Fibroblast of lung (primary cell): ENCODE data around the gene GRID1.

ENCODE experiments used
- CTCF ChIP-seq, 2 donors: IDR thresholded peaks in 1 of 2; conservative IDR thresholded peaks in 1 of 2; 1 replicate in 1 of 2; 2 replicates in 1 of 2; pipeline ENCODE4 v1.5.1; 2011 to 2012; ENCODE audit warnings: low read length in 2 of 2, control low read depth in 1 of 2, inconsistent platforms in 1 of 2, low read depth in 1 of 2, mild to moderate bottlenecking in 1 of 2
- EZH2 ChIP-seq: IDR thresholded peaks from 2 replicates; pipeline ENCODE4 v1.5.1; 2012; ENCODE audit warnings: low read length, control low read depth, mild to moderate bottlenecking; ENCODE audit errors: missing control alignments

GRCh38 chr10:86023336-86023735 lies 343.3 kb downstream of the GRID1 start:
- TF ChIP-seq CTCF (conservative IDR thresholded peaks at IDR 0.05 in 1 of 2, IDR thresholded peaks at IDR 0.05 in 1 of 2; ENCODE audit: low read depth in 1 of 2, low read length in 2 of 2) (no peak), EZH2 (no peak)
